SK-N-DZ (cell line): ENCODE results near the gene BLVRA.
"Not testable (repeated sequence)": the region's sequence is repeated elsewhere in the genome, so short reads cannot be mapped to it uniquely, and the experiment has no call there.

ENCODE experiments used
- DNase-seq: peaks from one replicate; pipeline ENCODE4 v3.0.0-alpha.2; 2015; ENCODE audit warnings: low spot score

The BLVRA gene

GRCh38 chr7:43803865-43804264, 45.4 kb downstream of the BLVRA start:
- no peak for DNase-seq

- no peak for DNase-seq
Observed at GRCh38 chr7:43808410-43808809, 49.9 kb downstream of the BLVRA start.

DNA sequence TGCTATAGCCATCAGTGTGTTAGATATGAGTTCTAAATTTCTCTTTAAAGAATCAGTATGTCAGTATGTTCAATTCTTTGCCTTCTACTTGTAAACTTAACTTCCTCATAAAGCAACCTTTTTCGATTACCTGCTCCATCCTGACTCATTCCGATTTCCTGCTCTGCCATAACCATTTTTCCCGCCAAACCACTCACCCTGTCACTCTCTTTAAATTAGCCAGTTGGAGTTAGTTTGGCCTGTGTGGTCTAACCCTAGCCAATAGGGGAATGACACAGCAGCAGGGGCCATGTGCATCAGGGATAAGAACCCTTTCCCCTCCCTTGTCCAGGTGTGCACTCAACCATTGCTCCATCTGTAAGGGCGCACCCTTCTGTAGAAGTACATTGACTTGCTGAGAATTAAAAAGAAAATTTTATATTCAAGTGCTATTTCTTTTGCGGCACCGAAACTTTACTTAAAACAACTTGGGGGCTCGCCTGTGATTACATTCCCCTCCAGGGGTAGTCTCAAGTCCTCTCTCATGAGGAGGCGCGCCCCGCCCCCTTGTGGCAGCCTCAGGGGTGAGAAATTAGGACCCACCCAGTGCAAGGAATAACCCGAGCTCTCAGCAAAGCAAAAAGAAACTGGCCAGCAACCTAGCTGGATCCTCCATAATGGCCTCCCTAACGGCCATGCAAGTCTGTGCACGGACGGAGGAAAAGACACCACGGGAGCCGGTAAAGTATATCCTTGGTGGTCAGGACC, 51.9 kb downstream of the BLVRA start:
- peak; percentile 33 for DNase-seq

DNA sequence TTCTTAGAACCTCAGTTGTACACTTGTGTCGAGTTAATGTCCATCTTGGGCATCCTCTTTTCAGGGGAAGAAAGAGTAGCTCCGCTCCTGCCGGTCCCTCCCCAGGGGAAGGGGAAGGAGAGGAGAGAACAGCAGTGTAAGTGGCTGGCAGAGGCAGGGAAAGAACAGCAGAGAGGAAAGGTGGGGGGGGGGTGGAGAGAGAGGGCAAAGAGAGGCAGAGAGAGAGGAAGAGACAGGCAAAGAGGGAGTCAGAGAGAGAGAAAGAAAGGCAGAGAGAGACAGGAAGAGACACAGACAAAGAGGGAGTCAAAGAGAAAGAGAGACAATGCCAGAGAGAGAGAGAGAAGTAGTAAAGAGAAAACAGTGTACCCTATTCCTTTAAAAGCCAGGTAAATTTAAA, 56.9 kb downstream of the BLVRA start:
- DNase-seq, result no peak

DNA sequence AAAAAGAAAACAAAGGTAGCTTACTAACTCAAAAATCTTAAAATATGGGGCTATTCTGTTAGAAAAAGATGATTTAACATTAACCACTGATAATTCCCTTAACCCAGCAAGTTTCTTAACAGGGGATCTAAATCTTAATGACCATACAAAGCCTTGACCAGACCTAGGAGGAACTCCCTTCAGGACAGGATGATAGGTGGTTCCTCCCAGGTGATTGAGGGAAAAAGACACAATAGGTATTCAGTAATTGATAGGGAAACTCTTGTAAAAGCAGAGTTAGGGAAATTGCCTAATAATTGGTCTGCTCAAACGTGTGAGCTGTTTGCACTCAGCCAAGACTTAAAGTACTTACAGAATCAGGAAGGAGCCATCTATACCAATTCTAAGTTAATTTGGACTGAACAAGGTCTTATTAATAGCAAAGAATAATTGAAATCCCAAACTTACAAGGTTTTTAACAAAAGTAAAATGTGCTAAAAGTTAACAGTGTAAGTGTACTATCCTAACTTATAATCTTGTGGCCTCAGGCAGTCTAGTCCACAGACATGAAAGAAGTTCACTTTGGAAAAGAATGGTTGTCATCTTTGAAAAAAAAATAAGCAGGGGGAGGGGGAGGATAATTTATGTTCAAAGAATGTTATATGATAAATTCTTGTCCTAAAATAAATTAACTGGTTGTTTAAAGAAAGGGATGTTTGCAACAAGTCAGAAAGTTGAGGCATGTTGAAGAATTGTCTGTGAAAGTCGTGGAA, 57.7 kb downstream of the BLVRA start:
- DNase-seq, result not testable (repeated sequence)

- not testable (repeated sequence) for DNase-seq
Observed at GRCh38 chr7:43823425-43823824, 64.9 kb downstream of the BLVRA start.

GRCh38 chr7:43823941-43824340, 65.5 kb downstream of the BLVRA start:
- peak; percentile 37 for DNase-seq

DNA sequence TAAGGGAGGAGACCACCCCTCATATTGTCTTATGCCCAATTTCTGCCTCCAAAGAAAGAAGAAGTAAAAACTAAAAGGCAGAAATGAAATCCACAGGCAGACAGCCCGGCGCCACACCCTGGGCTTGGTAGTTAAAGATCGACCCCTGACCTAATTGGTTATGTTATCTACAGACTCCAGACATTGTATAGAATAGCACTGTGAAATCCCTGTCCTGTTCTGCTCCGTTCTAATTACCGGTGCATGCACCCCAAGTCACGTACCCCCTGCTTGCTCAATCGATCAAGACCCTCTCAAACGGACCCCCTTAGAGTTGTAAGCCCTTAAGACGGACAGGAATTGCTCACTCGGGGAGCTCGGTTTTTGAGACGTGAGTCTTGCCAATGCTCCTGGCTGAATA, 66.0 kb downstream of the BLVRA start:
- not testable (repeated sequence) for DNase-seq

DNA sequence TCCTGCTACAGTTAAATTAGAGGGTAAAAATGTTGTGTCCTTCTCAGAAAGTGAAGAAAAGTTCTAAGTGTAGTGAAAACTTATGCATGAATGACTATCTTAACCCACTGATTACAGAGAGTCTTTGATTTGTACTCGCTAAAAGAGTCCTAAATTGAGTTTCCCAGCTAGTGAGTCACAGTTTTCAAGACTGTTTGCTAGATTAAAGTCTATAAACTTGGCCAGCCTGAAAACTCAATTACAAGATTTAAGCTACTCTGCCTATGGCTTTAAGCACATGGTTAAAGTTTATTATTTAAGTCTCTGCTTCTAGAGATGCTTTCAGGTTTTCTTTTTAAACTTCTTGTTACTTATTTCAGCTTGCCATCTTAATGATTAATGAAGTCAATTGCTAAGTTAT, 66.5 kb downstream of the BLVRA start:
- no peak for DNase-seq

DNA sequence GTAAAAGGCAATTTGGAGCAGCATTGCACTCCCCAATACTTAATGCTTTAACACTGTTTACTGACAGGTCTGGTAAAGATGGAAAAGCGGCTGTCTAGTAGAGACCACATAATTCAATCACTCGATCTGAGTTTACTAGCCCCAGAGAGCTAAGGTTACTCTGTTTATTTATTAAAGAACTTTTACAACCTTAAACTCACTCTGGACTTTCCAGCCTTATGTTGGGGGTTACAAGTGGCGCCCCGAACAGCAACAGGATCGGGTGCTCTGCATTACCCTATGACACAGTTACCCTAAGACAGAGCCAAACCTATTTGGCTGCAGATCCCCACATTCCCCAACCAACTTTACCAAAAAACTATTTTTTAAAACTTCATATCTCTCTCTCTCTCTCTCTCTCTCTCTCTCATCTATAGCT, 66.9 kb downstream of the BLVRA start:
- no peak for DNase-seq

- not testable (repeated sequence) for DNase-seq
Observed at GRCh38 chr7:43830917-43831316, 72.4 kb downstream of the BLVRA start.

GRCh38 chr7:43834463-43835251, 76.2 kb downstream of the BLVRA start:
- no peak for DNase-seq

DNA sequence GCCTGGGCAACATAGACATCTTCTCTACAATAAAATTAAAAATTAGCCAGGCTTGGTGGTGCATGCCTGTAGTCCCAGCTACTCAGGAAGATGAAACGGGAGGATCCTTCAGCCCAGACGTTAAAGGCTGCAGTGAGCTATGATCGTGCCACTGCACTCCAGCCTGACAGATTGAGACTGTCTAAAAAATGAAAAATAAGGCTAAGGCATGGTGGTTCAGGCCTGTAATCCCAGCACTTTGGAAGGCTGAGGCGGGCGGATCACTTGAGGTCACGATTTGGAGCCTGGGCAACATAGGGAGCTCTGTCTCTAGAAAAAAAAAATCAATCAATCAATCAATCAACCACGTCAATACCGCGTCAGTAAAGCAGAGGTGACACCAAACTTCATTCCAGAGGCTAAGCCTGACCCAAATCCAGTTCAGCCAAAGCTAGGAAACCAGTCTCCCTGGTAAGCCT, 79.8 kb downstream of the BLVRA start:
- no peak for DNase-seq

- no peak for DNase-seq
Observed at GRCh38 chr7:43843296-43843695, 84.8 kb downstream of the BLVRA start.

- no peak for DNase-seq
Observed at GRCh38 chr7:43844257-43844656, 85.8 kb downstream of the BLVRA start.

DNA sequence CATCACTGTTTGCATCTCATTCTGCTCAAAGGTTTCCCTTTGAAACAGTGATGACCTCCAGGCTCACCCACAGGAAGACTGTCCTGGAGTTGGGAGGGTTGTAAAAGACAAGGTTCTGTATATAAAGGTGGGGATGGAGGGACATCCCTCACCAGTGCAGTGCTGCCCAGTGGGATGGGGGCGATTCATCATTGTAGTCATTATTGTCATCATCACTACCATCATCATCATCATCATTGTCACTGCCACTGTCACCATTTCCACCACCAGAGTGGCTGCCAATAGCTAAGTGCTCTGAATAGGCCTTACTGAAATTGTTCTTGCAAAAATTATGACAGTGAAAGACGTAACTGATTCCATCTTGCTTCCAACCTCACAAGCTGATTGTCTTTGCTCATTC, 86.2 kb downstream of the BLVRA start:
- DNase-seq, result no peak

- no peak for DNase-seq
Observed at GRCh38 chr7:43847496-43847895, 89.0 kb downstream of the BLVRA start.

- no peak for DNase-seq
Observed at GRCh38 chr7:43849047-43849446, 90.6 kb downstream of the BLVRA start.

- DNase-seq, result no peak
Observed at GRCh38 chr7:43850348-43851116, 92.1 kb downstream of the BLVRA start.

DNA sequence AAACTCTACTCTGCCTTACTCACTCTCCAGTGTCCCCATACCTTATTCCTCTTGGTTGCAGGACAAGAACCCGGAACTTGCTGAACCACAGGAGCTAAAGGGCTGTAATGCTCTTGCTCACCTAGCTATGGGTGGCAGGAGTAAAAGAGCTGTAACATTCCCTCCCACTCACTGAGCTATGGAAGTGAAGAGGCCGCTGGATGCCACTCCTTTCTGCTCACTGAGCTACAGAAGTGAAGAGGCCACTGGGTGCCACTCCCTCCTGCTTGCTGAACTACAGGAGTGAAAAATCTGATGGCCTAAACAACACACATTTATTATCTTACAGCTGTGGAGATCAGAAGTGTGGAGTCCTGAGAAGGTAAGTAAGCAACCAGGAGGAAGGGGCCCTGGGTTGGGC, 93.3 kb downstream of the BLVRA start:
- DNase-seq, result no peak

- no peak for DNase-seq
Observed at GRCh38 chr7:43855176-43855575, 96.7 kb downstream of the BLVRA start.
